HepG2 (cell line): ENCODE data around the gene LHFPL2.

Source experiments
- JUND ChIP-seq: sonication (generic); formaldehyde crosslinking; IDR thresholded peaks from 2 replicates; pipeline ENCODE4 v1.8.0; 2022; ENCODE audit warnings: mild to moderate bottlenecking, missing genetic modification reagents
- ZNF224 ChIP-seq: sonication (generic); formaldehyde crosslinking; IDR thresholded peaks from 2 replicates; pipeline ENCODE4 v1.5.0; 2020; ENCODE audit warnings: mild to moderate bottlenecking, missing genetic modification reagents
- TF ChIP-seq, protein P1 (sequence below): sonication (generic); formaldehyde crosslinking; IDR thresholded peaks from 2 replicates; pipeline ENCODE4 v1.4.0; 2020; ENCODE audit warnings: missing genetic modification reagents

GRCh38 chr5:78660401-78660800 is 11.8 kb upstream of the LHFPL2 start:
- TF ChIP-seq, protein P1, sequence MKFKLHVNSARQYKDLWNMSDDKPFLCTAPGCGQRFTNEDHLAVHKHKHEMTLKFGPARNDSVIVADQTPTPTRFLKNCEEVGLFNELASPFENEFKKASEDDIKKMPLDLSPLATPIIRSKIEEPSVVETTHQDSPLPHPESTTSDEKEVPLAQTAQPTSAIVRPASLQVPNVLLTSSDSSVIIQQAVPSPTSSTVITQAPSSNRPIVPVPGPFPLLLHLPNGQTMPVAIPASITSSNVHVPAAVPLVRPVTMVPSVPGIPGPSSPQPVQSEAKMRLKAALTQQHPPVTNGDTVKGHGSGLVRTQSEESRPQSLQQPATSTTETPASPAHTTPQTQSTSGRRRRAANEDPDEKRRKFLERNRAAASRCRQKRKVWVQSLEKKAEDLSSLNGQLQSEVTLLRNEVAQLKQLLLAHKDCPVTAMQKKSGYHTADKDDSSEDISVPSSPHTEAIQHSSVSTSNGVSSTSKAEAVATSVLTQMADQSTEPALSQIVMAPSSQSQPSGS (CRISPR knock-in tag) = no peak
- TF ChIP-seq JUND (CRISPR knock-in tag) (no peak), ZNF224 (CRISPR knock-in tag) (no peak)
